ENCODE measurements around the gene LSAMP. TPM values are rescaled to one million over a fixed set of nuclear protein-coding genes. Genes with fewer than 3 reads are reported as not detected.

Gene LSAMP
- total and polyA plus RNA-seq, 2 of the 8 experiments (the other 6 are each of a cell fraction or from before 2014, with no cell fraction given): 1.8 to 5.7 TPM

DNA sequence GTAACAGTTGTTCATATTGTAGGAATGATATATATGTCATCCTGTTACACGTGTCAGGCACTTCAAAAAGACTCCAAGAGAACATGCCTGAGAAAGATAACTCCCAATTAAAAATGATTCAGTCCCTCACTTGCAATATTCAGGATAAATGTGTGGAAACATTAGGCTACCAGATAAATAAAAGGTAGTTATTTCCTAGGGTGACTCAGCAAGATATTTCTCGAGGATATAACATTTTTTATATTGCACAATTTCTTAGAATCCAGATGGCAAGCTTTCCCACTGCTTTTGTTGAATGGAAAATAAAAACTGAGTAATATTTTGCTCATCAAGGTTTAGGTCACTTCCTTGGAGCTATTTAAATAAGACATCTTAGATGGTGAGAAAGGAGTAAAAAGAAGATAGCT lies 640.6 kb downstream of the LSAMP start:
- Histone ChIP-seq H3K36me3 (ENCODE audit: control insufficient read depth in 2 of 4, insufficient read depth in 4 of 4, low read length in 3 of 4) (no peaks in the 10 kb centered on the region), H3K23ac (ENCODE audit: insufficient read length) (no peak overlapping the region), H3K9ac (replicated peaks in 1 of 4; ENCODE audit: extremely low read depth in 1 of 4, low read depth in 3 of 4, low read length in 3 of 4) (no peak overlapping the region), H3K56ac (replicated peaks; ENCODE audit: insufficient read length, low read depth, low read length) (no peak overlapping the region), H3K4me1 (replicated peaks in 1 of 4; ENCODE audit: control insufficient read depth in 3 of 4, insufficient read depth in 4 of 4, low read length in 3 of 4) (peaks cover 0 to 8% (median 1%) of the 10 kb centered on the region in 4 experiments; a peak in 5 of 7 replicates), H2AK5ac (ENCODE audit: low read depth, low read length) (no peak overlapping the region), H4K8ac (ENCODE audit: extremely low read depth, insufficient read depth, low read length) (no peak overlapping the region), H3K23me2 (ENCODE audit: low read depth, low read length) (no peaks in the 10 kb centered on the region), H4K91ac (replicated peaks; ENCODE audit: insufficient read length, low read length) (no peak overlapping the region), H3K4me3 (ENCODE audit: extremely low read depth in 1 of 4, insufficient read depth in 2 of 4, low read depth in 3 of 4, low read length in 4 of 4) (no peak overlapping the region), H2AFZ (ENCODE audit: low read length) (no peak overlapping the region), H3K18ac (ENCODE audit: extremely low read depth, low read length) (no peak overlapping the region), H2BK5ac (ENCODE audit: low read depth, low read length) (no peak overlapping the region), H3K4me2 (ENCODE audit: insufficient read depth in 1 of 2, low read depth in 2 of 2, low read length in 2 of 2) (no peak overlapping the region), H3K27ac (ENCODE audit: low read depth, low read length) (no peak overlapping the region), H3K9me3 (ENCODE audit: insufficient read depth in 2 of 2, low read depth in 1 of 2, low read length in 1 of 2) (no peaks in the 10 kb centered on the region), H3K4ac (replicated peaks; ENCODE audit: insufficient read length, low read depth, low read length) (no peak overlapping the region), H3K79me1 (ENCODE audit: low read depth, low read length) (no peaks in the 10 kb centered on the region), H4K5ac (ENCODE audit: insufficient read length, low read depth, low read length) (no peak overlapping the region), H3K79me2 (ENCODE audit: control insufficient read depth in 1 of 2, insufficient read depth in 2 of 2, low read length in 2 of 2) (no peaks in the 10 kb centered on the region), H3K14ac (ENCODE audit: insufficient read length) (no peak overlapping the region), H2BK120ac (replicated peaks; ENCODE audit: low read depth, low read length) (no peak overlapping the region), H2BK15ac (ENCODE audit: low read length) (no peak overlapping the region), H4K20me1 (replicated peaks in 1 of 2; ENCODE audit: control insufficient read depth in 1 of 2, insufficient read depth in 2 of 2, low read length in 2 of 2) (no peaks in the 10 kb centered on the region), H2BK12ac (ENCODE audit: low read depth, low read length) (no peak overlapping the region), H2BK20ac (ENCODE audit: low read length) (no peak overlapping the region), H3K27me3 (replicated peaks in 1 of 4; ENCODE audit: control insufficient read depth in 3 of 4, extremely low read depth in 1 of 4, insufficient read depth in 3 of 4, low read length in 3 of 4) (no peaks in the 10 kb centered on the region)
- POLR2A ChIA-PET (ENCODE audit: partially characterized antibody): no interaction called here
- DNase-seq (ENCODE audit: low read depth in 1 of 2, low spot score in 2 of 2): no peak
- CTCF ChIA-PET (ENCODE audit: partially characterized antibody): interaction anchor here (0.7 to 2.0 kb wide), 4 partner anchors 11 to 587 kb away, joined by 3 to 7 read pairs (median 4); no protein-coding TSS in a partner anchor
- TF ChIP-seq CEBPB (IDR thresholded peaks at IDR 0.05; ENCODE audit: low read depth, low read length): no peak
- TF ChIP-seq TAF1 (IDR thresholded peaks at IDR 0.05; ENCODE audit: low read depth, low read length): no peak
- TF ChIP-seq RNF2 (IDR thresholded peaks at IDR 0.05; ENCODE audit: borderline replicate concordance, low read depth, low read length, missing control alignments, poor library complexity, severe bottlenecking): no peak
- no peak for TF ChIP-seq RAD21 (IDR thresholded peaks at IDR 0.05 in 1 of 2, conservative IDR thresholded peaks at IDR 0.05 in 1 of 2; ENCODE audit: low read depth in 2 of 2, low read length in 2 of 2)
- TF ChIP-seq GABPA (IDR thresholded peaks at IDR 0.05; ENCODE audit: borderline replicate concordance, insufficient read depth, low read length): no peak
- no peak for TF ChIP-seq BRCA1 (IDR thresholded peaks at IDR 0.05; ENCODE audit: low read depth, low read length)
- WGBS, 2 experiments (ENCODE audit: extremely low coverage in 1 of 2, insufficient coverage in 1 of 2, insufficient read length in 1 of 2, insufficient replicate concordance in 2 of 2, low coverage in 1 of 2, low lambda C conversion rate in 2 of 2, missing lambda C conversion rate in 1 of 2): 78% methylated on average over 2 of the region's 2 CpGs; no CpG with 5 or more reads in 1 of the 2 experiments
- no peak for FAIRE-seq

Measured in H1 (cell line).